ENCODE results near the gene RALGAPA1. TPM values are rescaled to one million over a fixed set of nuclear protein-coding genes. Genes with fewer than 3 reads are reported as not detected.

The RALGAPA1 gene
- total and polyA plus RNA-seq, 9 of the 15 experiments (the other 6 are each of a cell fraction or from before 2014, with no cell fraction given), result 2.5 to 16.3 (median 6.2) TPM

DNA sequence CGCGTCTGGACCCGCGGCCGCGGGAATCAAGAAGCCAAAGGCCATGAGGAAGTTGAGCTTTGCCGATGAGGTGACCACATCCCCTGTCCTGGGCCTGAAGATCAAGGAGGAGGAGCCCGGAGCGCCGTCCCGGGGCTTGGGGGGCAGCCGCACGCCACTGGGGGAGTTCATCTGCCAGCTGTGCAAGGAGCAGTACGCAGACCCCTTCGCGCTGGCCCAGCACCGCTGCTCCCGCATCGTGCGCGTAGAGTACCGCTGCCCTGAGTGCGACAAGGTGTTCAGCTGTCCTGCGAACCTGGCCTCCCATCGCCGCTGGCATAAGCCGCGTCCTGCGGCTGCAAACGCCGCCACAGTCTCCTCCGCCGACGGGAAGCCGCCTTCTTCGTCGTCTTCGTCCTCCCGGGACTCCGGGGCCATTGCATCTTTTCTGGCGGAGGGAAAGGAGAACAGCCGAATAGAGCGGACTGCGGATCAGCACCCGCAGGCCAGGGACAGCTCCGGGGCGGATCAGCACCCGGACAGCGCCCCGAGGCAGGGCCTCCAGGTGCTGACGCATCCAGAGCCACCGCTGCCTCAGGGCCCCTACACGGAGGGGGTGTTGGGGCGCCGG is 274.1 kb downstream of the RALGAPA1 start (continued):
- TF ChIP-seq, protein P1, sequence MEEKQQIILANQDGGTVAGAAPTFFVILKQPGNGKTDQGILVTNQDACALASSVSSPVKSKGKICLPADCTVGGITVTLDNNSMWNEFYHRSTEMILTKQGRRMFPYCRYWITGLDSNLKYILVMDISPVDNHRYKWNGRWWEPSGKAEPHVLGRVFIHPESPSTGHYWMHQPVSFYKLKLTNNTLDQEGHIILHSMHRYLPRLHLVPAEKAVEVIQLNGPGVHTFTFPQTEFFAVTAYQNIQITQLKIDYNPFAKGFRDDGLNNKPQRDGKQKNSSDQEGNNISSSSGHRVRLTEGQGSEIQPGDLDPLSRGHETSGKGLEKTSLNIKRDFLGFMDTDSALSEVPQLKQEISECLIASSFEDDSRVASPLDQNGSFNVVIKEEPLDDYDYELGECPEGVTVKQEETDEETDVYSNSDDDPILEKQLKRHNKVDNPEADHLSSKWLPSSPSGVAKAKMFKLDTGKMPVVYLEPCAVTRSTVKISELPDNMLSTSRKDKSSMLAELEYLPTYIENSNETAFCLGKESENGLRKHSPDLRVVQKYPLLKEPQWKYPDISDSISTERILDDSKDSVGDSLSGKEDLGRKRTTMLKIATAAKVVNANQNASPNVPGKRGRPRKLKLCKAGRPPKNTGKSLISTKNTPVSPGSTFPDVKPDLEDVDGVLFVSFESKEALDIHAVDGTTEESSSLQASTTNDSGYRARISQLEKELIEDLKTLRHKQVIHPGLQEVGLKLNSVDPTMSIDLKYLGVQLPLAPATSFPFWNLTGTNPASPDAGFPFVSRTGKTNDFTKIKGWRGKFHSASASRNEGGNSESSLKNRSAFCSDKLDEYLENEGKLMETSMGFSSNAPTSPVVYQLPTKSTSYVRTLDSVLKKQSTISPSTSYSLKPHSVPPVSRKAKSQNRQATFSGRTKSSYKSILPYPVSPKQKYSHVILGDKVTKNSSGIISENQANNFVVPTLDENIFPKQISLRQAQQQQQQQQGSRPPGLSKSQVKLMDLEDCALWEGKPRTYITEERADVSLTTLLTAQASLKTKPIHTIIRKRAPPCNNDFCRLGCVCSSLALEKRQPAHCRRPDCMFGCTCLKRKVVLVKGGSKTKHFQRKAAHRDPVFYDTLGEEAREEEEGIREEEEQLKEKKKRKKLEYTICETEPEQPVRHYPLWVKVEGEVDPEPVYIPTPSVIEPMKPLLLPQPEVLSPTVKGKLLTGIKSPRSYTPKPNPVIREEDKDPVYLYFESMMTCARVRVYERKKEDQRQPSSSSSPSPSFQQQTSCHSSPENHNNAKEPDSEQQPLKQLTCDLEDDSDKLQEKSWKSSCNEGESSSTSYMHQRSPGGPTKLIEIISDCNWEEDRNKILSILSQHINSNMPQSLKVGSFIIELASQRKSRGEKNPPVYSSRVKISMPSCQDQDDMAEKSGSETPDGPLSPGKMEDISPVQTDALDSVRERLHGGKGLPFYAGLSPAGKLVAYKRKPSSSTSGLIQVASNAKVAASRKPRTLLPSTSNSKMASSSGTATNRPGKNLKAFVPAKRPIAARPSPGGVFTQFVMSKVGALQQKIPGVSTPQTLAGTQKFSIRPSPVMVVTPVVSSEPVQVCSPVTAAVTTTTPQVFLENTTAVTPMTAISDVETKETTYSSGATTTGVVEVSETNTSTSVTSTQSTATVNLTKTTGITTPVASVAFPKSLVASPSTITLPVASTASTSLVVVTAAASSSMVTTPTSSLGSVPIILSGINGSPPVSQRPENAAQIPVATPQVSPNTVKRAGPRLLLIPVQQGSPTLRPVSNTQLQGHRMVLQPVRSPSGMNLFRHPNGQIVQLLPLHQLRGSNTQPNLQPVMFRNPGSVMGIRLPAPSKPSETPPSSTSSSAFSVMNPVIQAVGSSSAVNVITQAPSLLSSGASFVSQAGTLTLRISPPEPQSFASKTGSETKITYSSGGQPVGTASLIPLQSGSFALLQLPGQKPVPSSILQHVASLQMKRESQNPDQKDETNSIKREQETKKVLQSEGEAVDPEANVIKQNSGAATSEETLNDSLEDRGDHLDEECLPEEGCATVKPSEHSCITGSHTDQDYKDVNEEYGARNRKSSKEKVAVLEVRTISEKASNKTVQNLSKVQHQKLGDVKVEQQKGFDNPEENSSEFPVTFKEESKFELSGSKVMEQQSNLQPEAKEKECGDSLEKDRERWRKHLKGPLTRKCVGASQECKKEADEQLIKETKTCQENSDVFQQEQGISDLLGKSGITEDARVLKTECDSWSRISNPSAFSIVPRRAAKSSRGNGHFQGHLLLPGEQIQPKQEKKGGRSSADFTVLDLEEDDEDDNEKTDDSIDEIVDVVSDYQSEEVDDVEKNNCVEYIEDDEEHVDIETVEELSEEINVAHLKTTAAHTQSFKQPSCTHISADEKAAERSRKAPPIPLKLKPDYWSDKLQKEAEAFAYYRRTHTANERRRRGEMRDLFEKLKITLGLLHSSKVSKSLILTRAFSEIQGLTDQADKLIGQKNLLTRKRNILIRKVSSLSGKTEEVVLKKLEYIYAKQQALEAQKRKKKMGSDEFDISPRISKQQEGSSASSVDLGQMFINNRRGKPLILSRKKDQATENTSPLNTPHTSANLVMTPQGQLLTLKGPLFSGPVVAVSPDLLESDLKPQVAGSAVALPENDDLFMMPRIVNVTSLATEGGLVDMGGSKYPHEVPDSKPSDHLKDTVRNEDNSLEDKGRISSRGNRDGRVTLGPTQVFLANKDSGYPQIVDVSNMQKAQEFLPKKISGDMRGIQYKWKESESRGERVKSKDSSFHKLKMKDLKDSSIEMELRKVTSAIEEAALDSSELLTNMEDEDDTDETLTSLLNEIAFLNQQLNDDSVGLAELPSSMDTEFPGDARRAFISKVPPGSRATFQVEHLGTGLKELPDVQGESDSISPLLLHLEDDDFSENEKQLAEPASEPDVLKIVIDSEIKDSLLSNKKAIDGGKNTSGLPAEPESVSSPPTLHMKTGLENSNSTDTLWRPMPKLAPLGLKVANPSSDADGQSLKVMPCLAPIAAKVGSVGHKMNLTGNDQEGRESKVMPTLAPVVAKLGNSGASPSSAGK (IDR thresholded peaks at IDR 0.05), result no peak
- TF ChIP-seq THAP7 (CRISPR knock-in tag; IDR thresholded peaks at IDR 0.05), result no peak
- TF ChIP-seq, protein P2, sequence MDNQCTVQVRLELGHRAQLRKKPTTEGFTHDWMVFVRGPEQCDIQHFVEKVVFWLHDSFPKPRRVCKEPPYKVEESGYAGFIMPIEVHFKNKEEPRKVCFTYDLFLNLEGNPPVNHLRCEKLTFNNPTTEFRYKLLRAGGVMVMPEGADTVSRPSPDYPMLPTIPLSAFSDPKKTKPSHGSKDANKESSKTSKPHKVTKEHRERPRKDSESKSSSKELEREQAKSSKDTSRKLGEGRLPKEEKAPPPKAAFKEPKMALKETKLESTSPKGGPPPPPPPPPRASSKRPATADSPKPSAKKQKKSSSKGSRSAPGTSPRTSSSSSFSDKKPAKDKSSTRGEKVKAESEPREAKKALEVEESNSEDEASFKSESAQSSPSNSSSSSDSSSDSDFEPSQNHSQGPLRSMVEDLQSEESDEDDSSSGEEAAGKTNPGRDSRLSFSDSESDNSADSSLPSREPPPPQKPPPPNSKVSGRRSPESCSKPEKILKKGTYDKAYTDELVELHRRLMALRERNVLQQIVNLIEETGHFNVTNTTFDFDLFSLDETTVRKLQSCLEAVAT (IDR thresholded peaks at IDR 0.05), result no peak
- no peak for TF ChIP-seq TFAM (CRISPR knock-in tag; conservative IDR thresholded peaks at IDR 0.05)
- no peak for TF ChIP-seq SMARCA4 (IDR thresholded peaks at IDR 0.05)
- TF ChIP-seq HMG20A (CRISPR knock-in tag; conservative IDR thresholded peaks at IDR 0.05), result no peak
- no peak for TF ChIP-seq FOXM1 (IDR thresholded peaks at IDR 0.05; ENCODE audit: low read depth)
- TF ChIP-seq FOXM1 (CRISPR knock-in tag; IDR thresholded peaks at IDR 0.05; ENCODE audit: low read depth), result peak; percentile 99
- no peak for TF ChIP-seq RBM14 (IDR thresholded peaks at IDR 0.05; ENCODE audit: borderline replicate concordance, insufficient read depth, low read depth, low read length)
- peak in 1 of 2 experiments; percentile 92; a peak in 2 of 4 replicates for TF ChIP-seq HDAC1 (IDR thresholded peaks at IDR 0.05)
- TF ChIP-seq, protein P3, sequence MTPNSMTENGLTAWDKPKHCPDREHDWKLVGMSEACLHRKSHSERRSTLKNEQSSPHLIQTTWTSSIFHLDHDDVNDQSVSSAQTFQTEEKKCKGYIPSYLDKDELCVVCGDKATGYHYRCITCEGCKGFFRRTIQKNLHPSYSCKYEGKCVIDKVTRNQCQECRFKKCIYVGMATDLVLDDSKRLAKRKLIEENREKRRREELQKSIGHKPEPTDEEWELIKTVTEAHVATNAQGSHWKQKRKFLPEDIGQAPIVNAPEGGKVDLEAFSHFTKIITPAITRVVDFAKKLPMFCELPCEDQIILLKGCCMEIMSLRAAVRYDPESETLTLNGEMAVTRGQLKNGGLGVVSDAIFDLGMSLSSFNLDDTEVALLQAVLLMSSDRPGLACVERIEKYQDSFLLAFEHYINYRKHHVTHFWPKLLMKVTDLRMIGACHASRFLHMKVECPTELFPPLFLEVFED (CRISPR knock-in tag; conservative IDR thresholded peaks at IDR 0.05), result no peak
- TF ChIP-seq GATAD2B (IDR thresholded peaks at IDR 0.05; ENCODE audit: borderline replicate concordance), result no peak

Data from K562 (cell line).